Gastrocnemius medialis (tissue), 4 donors: ENCODE results near the gene LANCL2. TPM values are rescaled to one million over a fixed set of nuclear protein-coding genes. Genes with fewer than 3 reads are reported as not detected.

Source experiments
- ATAC-seq, 2 donors: fragments of 150-250 bp; one replicate each; pipeline ENCODE4 v1.9.1; 2016
- DNase-seq, 2 donors: peaks; one replicate each; pipeline ENCODE4 v3.0.0-alpha.2; 2019
- H3K27ac ChIP-seq, 4 donors: fragments of 200-600 bp; sonication (generic); 1 replicate in 1 of 4; 2 replicates in 3 of 4; pipeline ENCODE4 v1.5.1; 2016 to 2018; ENCODE audit warnings: mild to moderate bottlenecking in 2 of 4, moderate library complexity in 1 of 4
- H3K27me3 ChIP-seq, 3 donors: fragments of 200-600 bp; sonication (generic) in 2 of 3; 1 replicate in 1 of 3; 2 replicates in 2 of 3; pipeline versions ENCODE4 v1.5.1 to v1.6.0; 2016 to 2019; ENCODE audit warnings: mild to moderate bottlenecking in 1 of 3, moderate library complexity in 1 of 3
- H3K36me3 ChIP-seq, 2 donors: fragments of 200-600 bp; sonication (generic) in 1 of 2; one replicate each; pipeline ENCODE4 v1.5.1; 2017 to 2018
- H3K4me1 ChIP-seq, 2 donors: fragments of 200-600 bp; sonication (generic) in 1 of 2; one replicate each; pipeline ENCODE4 v1.5.1; 2016 to 2017; ENCODE audit warnings: mild to moderate bottlenecking in 2 of 2
- H3K4me3 ChIP-seq, 4 donors: fragments of 200-600 bp; sonication (generic) in 3 of 4; 1 replicate in 1 of 4; 2 replicates in 3 of 4; pipeline ENCODE4 v1.5.1; 2016 to 2019; ENCODE audit warnings: mild to moderate bottlenecking in 2 of 4
- H3K9me3 ChIP-seq, 3 donors: fragments of 200-600 bp; sonication (generic) in 2 of 3; 1 replicate in 1 of 3; 2 replicates in 2 of 3; pipeline ENCODE4 v1.5.1; 2016 to 2019
- CTCF ChIP-seq, 5 experiments: fragments of 450-650 bp in 3 of 5; fragments of 200-600 bp in 2 of 5; sonication (generic) in 2 of 5; IDR thresholded peaks in 4 of 5; conservative IDR thresholded peaks in 1 of 5; 1 replicate in 4 of 5; 2 replicates in 1 of 5; pipeline ENCODE4 v1.5.1; 2016 to 2019; ENCODE audit warnings: antibody characterized with exemption in 5 of 5, mild to moderate bottlenecking in 3 of 5, moderate library complexity in 3 of 5
- POLR2A ChIP-seq, 2 donors: fragments of 450-650 bp; IDR thresholded peaks; one replicate each; pipeline ENCODE4 v1.6.1; 2017; ENCODE audit warnings: antibody characterized with exemption in 2 of 2, mild to moderate bottlenecking in 2 of 2, moderate library complexity in 2 of 2
- in situ Hi-C, 4 donors: fragments of 200-750 bp; cut with MboI; loops; one replicate each; pipeline versions ENCODE4 v1.15.0 to v1.8.0; 2017; ENCODE audit warnings: low sequenced_read_pairs in 4 of 4
- intact Hi-C: fragments of 100-400 bp; cut with DNase I; formaldehyde crosslinking; loops from one replicate; pipeline ENCODE4 v1.15.1; 2023; ENCODE audit warnings: low total_unique reads
- total RNA-seq, 4 donors: library from RNA; depleted of rRNA; stranded (reverse); fragments of >200 nt; gene quantifications; one replicate each; pipeline versions ENCODE4 v1.1.0 to v1.2.3, GENCODE V29; 2016

Gene LANCL2
- total RNA-seq, 4 donors from 2014 or later: 5.1 to 13.0 (median 7.4) TPM

GRCh38 chr7:55423891-55424290, 58.8 kb downstream of the LANCL2 start:
- Histone ChIP-seq H3K27ac (no peak overlapping the region), H3K9me3 (no peaks in the 10 kb centered on the region), H3K27me3 (no peaks in the 10 kb centered on the region), H3K4me3 (no peak overlapping the region), H3K4me1 (peaks cover 0 to 14% of the 10 kb centered on the region in 2 donors), H3K36me3 (peaks cover 0 to 18% of the 10 kb centered on the region in 2 donors)
- TF ChIP-seq POLR2A (IDR thresholded peaks at IDR 0.05) (no peak), CTCF (IDR thresholded peaks at IDR 0.05 in 4 of 5, conservative IDR thresholded peaks at IDR 0.05 in 1 of 5) (no peak)
- intact Hi-C loops: no loop called here
- no peak for DNase-seq
- in situ Hi-C loops: loop anchor here in 2 of 4 donors (25.0 kb wide), 1 partner anchor 662 kb away; the partner anchor contains the start of gene SEC61G (in 2 of the 2)
- no peak for ATAC-seq

GRCh38 chr7:55425141-55425752, 60.1 kb downstream of the LANCL2 start:
- ATAC-seq (no peak), DNase-seq (no peak)
- Histone ChIP-seq H3K4me3 (no peak overlapping the region), H3K27ac (no peak overlapping the region), H3K27me3 (no peaks in the 10 kb centered on the region), H3K36me3 (peaks cover 0 to 18% of the 10 kb centered on the region in 2 donors), H3K4me1 (peaks cover 0 to 14% of the 10 kb centered on the region in 2 donors), H3K9me3 (no peaks in the 10 kb centered on the region)
- in situ Hi-C loops (loop anchor here in 1 of 4 donors (25.0 kb wide), 1 partner anchor 162 kb away; no protein-coding TSS in a partner anchor), intact Hi-C loops (no loop called here)
- TF ChIP-seq CTCF (IDR thresholded peaks at IDR 0.05 in 4 of 5, conservative IDR thresholded peaks at IDR 0.05 in 1 of 5) (no peak), POLR2A (IDR thresholded peaks at IDR 0.05) (no peak)

GRCh38 chr7:55426676-55427075, 61.5 kb downstream of the LANCL2 start:
- intact Hi-C loops: no loop called here
- no peaks in the 10 kb centered on the region for H3K27me3 ChIP-seq
- ATAC-seq (no peak), DNase-seq (no peak)
- H3K9me3 ChIP-seq: no peaks in the 10 kb centered on the region
- in situ Hi-C loops: loop anchor here in 1 of 4 donors (25.0 kb wide), 1 partner anchor 161 kb away; no protein-coding TSS in a partner anchor
- peaks cover 0 to 14% of the 10 kb centered on the region in 2 donors for H3K4me1 ChIP-seq
- H3K36me3 ChIP-seq: peaks cover 0 to 21% of the 10 kb centered on the region in 2 donors
- TF ChIP-seq POLR2A (IDR thresholded peaks at IDR 0.05) (no peak), CTCF (IDR thresholded peaks at IDR 0.05 in 4 of 5, conservative IDR thresholded peaks at IDR 0.05 in 1 of 5) (no peak)
- no peak overlapping the region for H3K4me3 ChIP-seq
- no peak overlapping the region for H3K27ac ChIP-seq

GRCh38 chr7:55427342-55427741, 62.2 kb downstream of the LANCL2 start:
- Histone ChIP-seq H3K27ac (no peak overlapping the region), H3K4me1 (peaks cover 0 to 14% of the 10 kb centered on the region in 2 donors), H3K36me3 (peaks cover 0 to 26% of the 10 kb centered on the region in 2 donors), H3K27me3 (no peaks in the 10 kb centered on the region), H3K4me3 (no peak overlapping the region), H3K9me3 (no peaks in the 10 kb centered on the region)
- intact Hi-C loops (no loop called here), in situ Hi-C loops (loop anchor here in 1 of 4 donors (25.0 kb wide), 1 partner anchor 160 kb away; no protein-coding TSS in a partner anchor)
- TF ChIP-seq POLR2A (IDR thresholded peaks at IDR 0.05): no peak
- no peak for TF ChIP-seq CTCF (IDR thresholded peaks at IDR 0.05 in 4 of 5, conservative IDR thresholded peaks at IDR 0.05 in 1 of 5)
- no peak for ATAC-seq
- no peak for DNase-seq
